B cell (primary cell): ENCODE data around the gene GALNT6. TPM values are rescaled to one million over a fixed set of nuclear protein-coding genes. Genes with fewer than 3 reads are reported as not detected.

Experiments
- ATAC-seq: fragments of 200-7000 bp; cut with Tn5 transposase; one replicate; pipeline ENCODE4 v1.10.0; 2021; ENCODE audit warnings: low read depth, mild to moderate bottlenecking, moderate number of reproducible peaks, moderate library complexity
- CTCF ChIA-PET: fragments of 350-600 bp; sonication (Branson Sonifier 250); formaldehyde crosslinking; loops from one replicate; lab custom pipeline; 2021; ENCODE audit warnings: antibody characterized with exemption, inconsistent platforms; lab: Charles Lee
- POLR2A ChIA-PET: fragments of 350-600 bp; sonication (Branson Sonifier 250); formaldehyde crosslinking; loops from one replicate; lab custom pipeline; 2021; ENCODE audit warnings: antibody characterized with exemption; lab: Charles Lee
- DNase-seq: peaks from one replicate; pipeline ENCODE4 v3.0.0; 2013
- H2AFZ ChIP-seq: 2 replicates; pipeline ENCODE4 v1.6.1; 2012; ENCODE audit warnings: mild to moderate bottlenecking, low read depth, low read length; ENCODE audit not compliant: insufficient read depth, poor library complexity, severe bottlenecking
- H3K27ac ChIP-seq, 2 donors: 1 replicate in 1 of 2; 2 replicates in 1 of 2; pipeline ENCODE4 v1.5.1; 2012 to 2013; ENCODE audit warnings: low read length in 2 of 2, mild to moderate bottlenecking in 2 of 2, moderate library complexity in 1 of 2
- H3K27me3 ChIP-seq, 4 experiments: fragments of 200-600 bp in 1 of 4; sonication (generic) in 1 of 4; replicated peaks in 1 of 4; 1 replicate in 2 of 4; 2 replicates in 2 of 4; pipeline versions ENCODE4 v1.6.1 to v1.7.0; 2013 to 2016; ENCODE audit warnings: low read length in 3 of 4, mild to moderate bottlenecking in 2 of 4, mixed read lengths in 1 of 4, moderate library complexity in 1 of 4; ENCODE audit not compliant: insufficient read depth in 4 of 4, control insufficient read depth in 3 of 4; ENCODE audit errors: control extremely low read depth in 1 of 4
- H3K36me3 ChIP-seq, 2 experiments: replicated peaks in 1 of 2; 1 replicate in 1 of 2; 2 replicates in 1 of 2; pipeline versions ENCODE4 v1.6.1 to v1.7.1; 2013; ENCODE audit warnings: low read length in 1 of 2; ENCODE audit not compliant: insufficient read depth in 2 of 2, control insufficient read depth in 1 of 2; ENCODE audit errors: control extremely low read depth in 1 of 2, extremely low read depth in 1 of 2
- H3K4me1 ChIP-seq, 2 donors: fragments of 200-600 bp in 1 of 2; sonication (generic) in 1 of 2; 1 replicate in 1 of 2; 2 replicates in 1 of 2; pipeline versions ENCODE4 v1.5.1 to v1.6.1; 2013 to 2017; ENCODE audit warnings: low read length in 2 of 2; ENCODE audit not compliant: control insufficient read depth in 2 of 2, insufficient read depth in 2 of 2
- H3K4me2 ChIP-seq: replicated peaks from 2 replicates; pipeline ENCODE3; 2012; ENCODE audit warnings: mild to moderate bottlenecking, low read depth, low read length; ENCODE audit not compliant: poor library complexity, severe bottlenecking
- H3K4me3 ChIP-seq, 5 experiments: fragments of 200-600 bp in 1 of 5; sonication (generic) in 1 of 5; 1 replicate in 3 of 5; 2 replicates in 2 of 5; pipeline versions ENCODE4 v1.5.1 to v1.7.0; 2011 to 2016; ENCODE audit warnings: low read length in 4 of 5, mild to moderate bottlenecking in 4 of 5, low read depth in 2 of 5, control low read depth in 1 of 5, moderate library complexity in 1 of 5; ENCODE audit not compliant: insufficient read depth in 1 of 5; ENCODE audit errors: control extremely low read depth in 1 of 5, extremely low read depth in 1 of 5
- H3K79me2 ChIP-seq: fragments of 200-600 bp; sonication (generic); one replicate; pipeline ENCODE4 v1.6.0; 2016; ENCODE audit warnings: low read length; ENCODE audit not compliant: control insufficient read depth, insufficient read depth
- H3K9ac ChIP-seq: fragments of 200-600 bp; sonication (generic); 2 replicates; pipeline ENCODE4 v1.6.1; 2017; ENCODE audit warnings: mild to moderate bottlenecking, low read length, moderate library complexity
- H3K9me3 ChIP-seq, 3 donors: one replicate each; pipeline versions ENCODE4 v1.6.1 to v1.7.1; 2013; ENCODE audit warnings: low read length in 2 of 3; ENCODE audit not compliant: control insufficient read depth in 2 of 3, insufficient read depth in 1 of 3; ENCODE audit errors: control extremely low read depth in 1 of 3
- H4K20me1 ChIP-seq: 2 replicates; pipeline ENCODE4 v1.6.0; 2012; ENCODE audit warnings: mild to moderate bottlenecking, low read length; ENCODE audit not compliant: insufficient read depth, control insufficient read depth, poor library complexity, severe bottlenecking
- H3K27ac Mint-ChIP-seq: one replicate; pipeline ENCODE4 v1.8.0; 2021; ENCODE audit warnings: mixed read lengths
- H3K27me3 Mint-ChIP-seq: one replicate; pipeline ENCODE4 v1.8.0; 2021; ENCODE audit warnings: mixed read lengths
- H3K4me1 Mint-ChIP-seq: one replicate; pipeline ENCODE4 v1.8.0; 2021; ENCODE audit warnings: mixed read lengths
- H3K4me3 Mint-ChIP-seq: one replicate; pipeline ENCODE4 v1.8.0; 2021; ENCODE audit warnings: mixed read lengths
- H3K9me3 Mint-ChIP-seq: one replicate; pipeline ENCODE4 v1.8.0; 2022; ENCODE audit warnings: mixed read lengths; ENCODE audit not compliant: insufficient read depth
- EZH2 ChIP-seq: IDR thresholded peaks from 2 replicates; pipeline ENCODE4 v1.6.1; 2012; ENCODE audit warnings: borderline replicate concordance, low read depth, mild to moderate bottlenecking, moderate library complexity, low read length; ENCODE audit not compliant: insufficient read depth, poor library complexity, severe bottlenecking
- WGBS: methylation state at CpG from one replicate; pipeline ENCODE4 v1.1.5; 2013; ENCODE audit warnings: missing lambda C conversion rate; ENCODE audit not compliant: insufficient coverage; 5-methylcytosine and 5-hydroxymethylcytosine counted together
- intact Hi-C: fragments of 100-400 bp; cut with micrococcal nuclease; formaldehyde crosslinking; loops from one replicate; pipeline ENCODE4 v1.10.0; 2022
- polyA plus RNA-seq: library from polyadenylated mRNA; depleted of rRNA; stranded (reverse); fragments of >200 nt; gene quantifications from 2 replicates; pipeline ENCODE4 v1.2.3, GENCODE V29; 2012
- total RNA-seq, 2 donors: library from RNA; stranded (reverse); fragments of 120-200 nt in 1 of 2; gene quantifications; 1 replicate in 1 of 2; 2 replicates in 1 of 2; pipeline versions ENCODE4 v1.2.3 to v1.2.4, GENCODE V29; 2013 to 2022
- TF ChIP-seq, protein P1 (sequence below): fragments of 200-600 bp; IDR thresholded peaks from one replicate; pipeline ENCODE4 v1.8.0; 2022; ENCODE audit warnings: antibody characterized with exemption, mild to moderate bottlenecking

The GALNT6 gene
- total and polyA plus RNA-seq, 2 donors (not counting 1 experiment from before 2014, with no cell fraction given) = 9.0 to 10.3 TPM

GRCh38 chr12:51342416-51342815, 48.8 kb downstream of the GALNT6 start:
- Histone ChIP-seq H3K9ac (no peak overlapping the region), H3K27ac (no peak overlapping the region), H3K4me2 (no peak overlapping the region), H2AFZ (no peak overlapping the region), H3K9me3 (no peaks in the 10 kb centered on the region), H3K4me1 (peaks cover 42 to 45% of the 10 kb centered on the region in 2 donors), H4K20me1 (no peaks in the 10 kb centered on the region), H3K36me3 (no peaks in the 10 kb centered on the region), H3K79me2 (peaks cover 4% of the 10 kb centered on the region), H3K27me3 (no peaks in the 10 kb centered on the region), H3K4me3 (no peak overlapping the region)
- whole genome bisulfite sequencing = 99% methylated on average over 6 of the region's 10 CpGs
- CTCF ChIA-PET = interaction anchor here (0.5 to 9.0 kb wide), 20 partner anchors 8 to 355 kb away, joined by 3 to 148 read pairs (median 10); partner anchors contain the start of genes BIN2, DAZAP2, GALNT6 and SLC11A2
- no peaks in the 10 kb centered on the region for H3K27me3 Mint-ChIP-seq
- peaks cover 43% of the 10 kb centered on the region for H3K4me1 Mint-ChIP-seq
- H3K9me3 Mint-ChIP-seq = no peaks in the 10 kb centered on the region
- TF ChIP-seq, protein P1, sequence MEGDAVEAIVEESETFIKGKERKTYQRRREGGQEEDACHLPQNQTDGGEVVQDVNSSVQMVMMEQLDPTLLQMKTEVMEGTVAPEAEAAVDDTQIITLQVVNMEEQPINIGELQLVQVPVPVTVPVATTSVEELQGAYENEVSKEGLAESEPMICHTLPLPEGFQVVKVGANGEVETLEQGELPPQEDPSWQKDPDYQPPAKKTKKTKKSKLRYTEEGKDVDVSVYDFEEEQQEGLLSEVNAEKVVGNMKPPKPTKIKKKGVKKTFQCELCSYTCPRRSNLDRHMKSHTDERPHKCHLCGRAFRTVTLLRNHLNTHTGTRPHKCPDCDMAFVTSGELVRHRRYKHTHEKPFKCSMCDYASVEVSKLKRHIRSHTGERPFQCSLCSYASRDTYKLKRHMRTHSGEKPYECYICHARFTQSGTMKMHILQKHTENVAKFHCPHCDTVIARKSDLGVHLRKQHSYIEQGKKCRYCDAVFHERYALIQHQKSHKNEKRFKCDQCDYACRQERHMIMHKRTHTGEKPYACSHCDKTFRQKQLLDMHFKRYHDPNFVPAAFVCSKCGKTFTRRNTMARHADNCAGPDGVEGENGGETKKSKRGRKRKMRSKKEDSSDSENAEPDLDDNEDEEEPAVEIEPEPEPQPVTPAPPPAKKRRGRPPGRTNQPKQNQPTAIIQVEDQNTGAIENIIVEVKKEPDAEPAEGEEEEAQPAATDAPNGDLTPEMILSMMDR = no peak
- no peak for TF ChIP-seq EZH2
- DNase-seq (no peak), ATAC-seq (no peak)
- POLR2A ChIA-PET = interaction anchor here (1.3 to 2.0 kb wide), 2 partner anchors 22 to 104 kb away, joined by 4 to 7 read pairs; partner anchors contain the start of gene DAZAP2
- no peak overlapping the region for H3K4me3 Mint-ChIP-seq
- intact Hi-C loops = loop anchor here (5.0 kb wide), 2 partner anchors 125 to 355 kb away; partner anchors contain the start of gene POU6F1
- no peak overlapping the region for H3K27ac Mint-ChIP-seq
